ENCODE measurements around the gene CIRBP. TPM values are rescaled to one million over a fixed set of nuclear protein-coding genes. Genes with fewer than 3 reads are reported as not detected.

CIRBP gene
- total and polyA plus RNA-seq, 9 of the 15 experiments (the other 6 are each of a cell fraction or from before 2014, with no cell fraction given), result 20.5 to 327 (median 176) TPM

GRCh38 chr19:1247748-1248138 is 21.4 kb upstream of the CIRBP start (continued):
- TF ChIP-seq CLOCK (CRISPR knock-in tag; IDR thresholded peaks at IDR 0.05; ENCODE audit: borderline replicate concordance) (no peak), TOE1 (IDR thresholded peaks at IDR 0.05; ENCODE audit: borderline replicate concordance) (peak; percentile 52; the same call in 1 of the 2 replicates), TOE1 (CRISPR knock-in tag; IDR thresholded peaks at IDR 0.05; ENCODE audit: borderline replicate concordance, low read depth) (no peak), ZKSCAN8 (CRISPR knock-in tag; IDR thresholded peaks at IDR 0.05) (no peak), FOS (IDR thresholded peaks at IDR 0.05; ENCODE audit: extremely low read depth, insufficient read length) (no peak), ARID4B (CRISPR knock-in tag; IDR thresholded peaks at IDR 0.05) (0 out of 2 replicates have a peak, but pooled peaks have one; percentile 1), KHSRP (IDR thresholded peaks at IDR 0.05) (no peak), RNF2 (IDR thresholded peaks at IDR 0.05) (no peak), SREBF1 (IDR thresholded peaks at IDR 0.05; ENCODE audit: borderline replicate concordance, low read depth, low read length) (no peak), CBFB (CRISPR knock-in tag; IDR thresholded peaks at IDR 0.05) (peak; percentile 73; the same call in 1 of the 2 replicates), ZNF589 (CRISPR knock-in tag; IDR thresholded peaks at IDR 0.05; ENCODE audit: low read depth) (peak; percentile 63; the same call in 1 of the 2 replicates), ZNF324 (CRISPR knock-in tag; IDR thresholded peaks at IDR 0.05) (no peak), ZBTB26 (CRISPR knock-in tag; IDR thresholded peaks at IDR 0.05) (no peak), NCOA4 (IDR thresholded peaks at IDR 0.05; ENCODE audit: partially characterized antibody) (no peak), TSC22D4 (tag; IDR thresholded peaks at IDR 0.05) (no peak), ETV5 (CRISPR knock-in tag; IDR thresholded peaks at IDR 0.05; ENCODE audit: low read depth) (no peak; the same call in 1 of the 2 replicates), TRIM25 (IDR thresholded peaks at IDR 0.05; ENCODE audit: borderline replicate concordance) (no peak), KAT7 (CRISPR knock-in tag; IDR thresholded peaks at IDR 0.05; ENCODE audit: borderline replicate concordance) (no peak)

Measured in K562 (cell line).